ENCODE results near the gene NDUFB8.
A peak's percentile ranks its signal among the peaks of the same experiment; 100 is the strongest.

NDUFB8 gene

GRCh38 chr10:100506596-100507356 lies 22.9 kb downstream of the NDUFB8 start:
- ATAC-seq: peak; percentile 81
- peak; percentile 40 for DNase-seq

GRCh38 chr10:100505164-100505563 lies 24.5 kb downstream of the NDUFB8 start:
- ATAC-seq (no peak), DNase-seq (no peak)

DNA sequence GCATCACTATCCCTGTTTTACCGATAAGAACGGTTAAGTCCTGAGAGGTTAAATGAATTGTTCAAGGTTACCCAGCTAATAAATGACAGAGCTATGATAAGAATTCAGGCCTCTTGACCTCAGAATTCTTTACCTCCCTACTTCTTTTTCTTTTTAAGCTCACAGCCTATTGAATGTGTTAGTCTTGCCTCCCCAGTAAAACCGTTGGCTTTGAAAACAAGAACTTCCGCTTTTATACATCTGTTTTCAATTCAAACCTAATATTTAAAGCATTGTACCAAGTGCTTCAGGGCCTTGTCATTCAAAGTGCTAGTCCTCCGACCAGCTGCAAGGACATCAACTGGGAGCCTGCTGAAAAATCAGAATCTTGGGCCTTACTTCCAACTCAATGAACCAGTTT lies 25.6 kb downstream of the NDUFB8 start:
- DNase-seq (no peak), ATAC-seq (no peak)

- DNase-seq (no peak), ATAC-seq (no peak)
These were observed 26.7 kb downstream of the NDUFB8 start for GRCh38 chr10:100502926-100503494.

- DNase-seq (no peak), ATAC-seq (no peak)
These were observed 28.2 kb downstream of the NDUFB8 start for GRCh38 chr10:100501423-100501822.

DNA sequence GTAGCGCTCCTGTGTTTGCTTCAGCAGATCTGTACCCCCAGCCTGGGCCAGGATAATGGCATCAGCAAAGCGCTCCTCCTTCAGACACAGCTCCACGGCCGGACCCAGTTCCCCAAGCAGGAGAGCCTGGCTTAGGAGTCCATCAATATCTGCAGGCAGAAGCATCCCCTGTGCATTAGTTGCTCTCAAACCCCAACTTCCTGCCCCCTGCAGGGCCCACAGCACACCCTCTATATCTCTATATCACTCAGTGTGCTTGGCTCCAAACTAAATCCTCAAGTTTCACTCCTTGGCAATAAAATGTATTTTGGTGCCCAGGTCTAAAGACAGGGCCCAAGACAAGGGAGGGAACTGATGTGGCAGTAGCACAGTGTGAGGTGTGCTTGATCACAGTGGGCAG lies 31.6 kb downstream of the NDUFB8 start:
- no peak for ATAC-seq
- no peak for DNase-seq

- ATAC-seq (peak; percentile 67), DNase-seq (no peak)
These were observed 33.1 kb downstream of the NDUFB8 start for GRCh38 chr10:100496567-100496966.

- ATAC-seq: no peak
These were observed 39.1 kb downstream of the NDUFB8 start for GRCh38 chr10:100490531-100490930.

DNA sequence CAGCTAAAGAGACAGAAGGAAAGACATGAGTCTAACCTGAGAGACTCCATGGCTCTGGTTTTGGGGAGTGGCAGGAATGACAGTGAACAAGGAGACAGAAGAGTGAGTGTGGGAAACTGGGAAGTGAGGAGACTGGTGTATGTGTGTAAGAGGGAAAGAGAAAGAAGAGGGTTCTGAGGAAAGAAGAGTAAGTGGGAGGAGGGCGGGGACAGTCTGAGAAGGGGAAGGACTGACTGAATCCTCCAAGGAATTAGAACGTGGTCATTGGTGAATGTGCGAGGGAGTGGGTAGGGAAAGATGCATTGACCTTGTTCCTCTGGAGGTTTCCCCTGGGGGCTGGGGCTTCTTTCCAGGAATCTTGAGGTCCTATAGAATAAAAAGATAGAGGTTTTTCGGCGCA lies 40.3 kb downstream of the NDUFB8 start:
- ATAC-seq (no peak), DNase-seq (no peak)

More at GRCh38 chr10:100490531-100490930, 39.1 kb downstream of the NDUFB8 start:
- no peak for DNase-seq

- DNase-seq (no peak), ATAC-seq (no peak)
These were observed 42.1 kb downstream of the NDUFB8 start for GRCh38 chr10:100487529-100487928.

- ATAC-seq (no peak), DNase-seq (no peak)
These were observed 43.7 kb downstream of the NDUFB8 start for GRCh38 chr10:100485801-100486495.

DNA sequence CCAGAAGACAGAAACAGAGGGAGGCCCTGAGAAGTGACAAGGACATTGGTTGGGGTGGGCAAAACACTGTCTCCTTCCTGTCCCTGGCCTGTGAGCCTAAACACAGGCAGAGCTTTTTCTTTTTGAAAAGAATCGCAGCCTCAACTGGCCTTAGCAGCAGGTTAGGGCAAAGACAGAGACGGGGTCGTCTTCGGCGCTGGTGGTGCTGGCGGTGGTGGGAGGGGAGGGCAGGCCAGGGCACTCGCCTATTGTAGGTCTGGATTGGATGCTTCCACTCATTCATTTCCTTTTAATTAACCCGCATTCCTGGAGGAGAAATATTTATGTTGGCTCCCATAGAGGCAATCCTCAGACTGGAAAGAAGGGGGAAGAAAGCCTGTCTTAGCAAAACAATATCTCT lies 44.3 kb downstream of the NDUFB8 start:
- ATAC-seq (no peak), DNase-seq (no peak)

- DNase-seq (no peak), ATAC-seq (no peak)
These were observed 45.6 kb downstream of the NDUFB8 start for GRCh38 chr10:100483876-100484666.

DNA sequence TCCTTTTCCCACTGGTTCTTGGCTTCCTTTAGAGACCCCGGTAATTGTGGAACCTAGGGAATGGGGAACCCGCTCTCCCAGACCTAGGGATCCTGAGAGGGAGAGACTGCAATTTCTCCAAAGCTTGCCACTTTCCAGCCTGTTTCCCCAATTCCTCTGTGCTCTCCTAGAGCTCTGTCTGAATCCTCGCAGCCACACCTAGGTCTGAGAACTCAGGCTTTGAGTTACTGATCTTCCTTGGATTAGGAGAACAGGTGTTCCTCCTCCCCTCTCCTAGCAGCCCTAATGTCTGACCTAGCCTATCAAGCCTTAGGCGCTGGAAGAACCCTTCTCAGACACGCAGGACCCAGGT lies 46.9 kb downstream of the NDUFB8 start:
- DNase-seq (no peak), ATAC-seq (no peak)

GRCh38 chr10:100482181-100482833 lies 47.4 kb downstream of the NDUFB8 start:
- DNase-seq (peak; percentile 75), ATAC-seq (peak; percentile 61)

- DNase-seq (peak; percentile 86), ATAC-seq (peak; percentile 98)
These were observed 48.1 kb downstream of the NDUFB8 start for GRCh38 chr10:100481462-100482081.

- ATAC-seq (no peak), DNase-seq (no peak)
These were observed 49.7 kb downstream of the NDUFB8 start for GRCh38 chr10:100480002-100480401.

DNA sequence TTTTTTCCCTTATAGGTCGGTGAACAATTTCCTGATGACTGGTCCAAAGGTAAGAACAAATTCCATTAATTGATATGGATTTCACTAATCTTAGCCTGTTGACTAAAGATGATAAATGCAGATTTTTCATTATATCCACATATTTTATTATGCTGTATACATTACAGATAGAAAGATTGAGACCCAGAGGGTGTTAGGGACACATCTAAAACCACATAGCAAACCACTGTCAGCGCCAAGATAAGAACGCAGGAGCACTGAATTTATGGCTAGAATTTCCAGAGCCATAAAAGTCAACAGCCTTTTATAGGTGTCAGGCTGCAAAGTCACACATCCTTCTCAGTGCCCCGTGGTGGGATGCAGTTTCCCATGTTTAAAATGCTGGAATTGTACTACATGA lies 50.6 kb downstream of the NDUFB8 start:
- ATAC-seq (no peak), DNase-seq (no peak)

GRCh38 chr10:100477970-100478369 lies 51.7 kb downstream of the NDUFB8 start:
- ATAC-seq: no peak
- no peak for DNase-seq

Data from stimulated activated naive CD8-positive, alpha-beta T cell treated with anti-CD3 and anti-CD28 coated beads, Interleukin-15, Interleukin-2, amounts not matched to agents 100 U/mL and 50 U/mL, for 24 hours (primary cell).